ENCODE measurements around the gene URM1. TPM values are rescaled to one million over a fixed set of nuclear protein-coding genes. Genes with fewer than 3 reads are reported as not detected.

URM1 gene
- total RNA-seq, 1 donor from 2014 or later = 10.3 TPM

DNA sequence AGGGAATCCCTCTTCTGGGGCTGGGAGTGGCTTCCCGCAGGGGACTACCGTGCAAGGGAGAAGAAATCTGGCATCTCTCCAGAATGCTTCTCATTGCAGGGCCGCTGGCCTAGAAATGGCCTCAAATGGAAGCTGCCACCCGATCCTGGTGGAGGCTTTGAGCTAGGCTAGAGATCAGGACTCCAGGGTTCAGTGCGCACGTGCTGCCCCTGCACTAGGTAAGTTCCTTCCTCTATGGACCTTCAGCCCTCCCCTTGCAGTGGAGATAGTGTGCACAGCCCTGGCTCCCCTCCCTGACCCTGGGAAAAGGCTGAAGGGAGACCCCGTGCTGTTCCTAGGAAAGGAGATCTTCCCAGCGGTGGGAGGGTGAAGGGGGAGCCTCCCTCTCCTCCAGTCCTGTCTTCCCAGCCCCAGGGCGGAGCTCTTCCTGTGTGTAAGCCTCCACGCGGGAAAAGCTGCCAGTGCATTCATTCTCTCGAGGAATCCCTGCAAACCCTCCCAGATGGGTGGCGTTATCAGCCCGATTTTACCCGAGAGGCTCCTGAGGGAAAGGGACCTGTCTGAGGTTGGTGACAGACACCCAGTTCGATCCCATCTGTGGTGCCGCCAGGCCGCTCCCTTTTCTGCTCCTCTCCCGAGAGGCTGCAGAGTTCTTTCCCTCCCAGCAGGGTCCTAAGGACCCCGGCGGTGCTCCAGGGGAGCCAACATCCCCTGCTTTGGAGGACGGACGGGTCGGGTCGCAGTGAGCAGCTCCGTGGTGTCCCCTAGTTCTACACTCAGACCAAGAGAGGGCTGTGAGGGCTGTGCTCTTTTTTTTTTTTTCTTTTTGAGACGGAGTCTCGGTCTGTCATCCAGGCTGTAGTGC lies 48.1 kb downstream of the URM1 start:
- no peak overlapping the region for H3K27ac Mint-ChIP-seq
- no peaks in the 10 kb centered on the region for H3K36me3 Mint-ChIP-seq
- Histone ChIP-seq H4K20me1 (ENCODE audit: low read depth) (peaks cover 15% of the 10 kb centered on the region), H3K36me3 (no peaks in the 10 kb centered on the region), H3K27me3 (peaks cover 100% of the 10 kb centered on the region), H3K4me3 (no peak overlapping the region), H3F3A (ENCODE audit: low read depth) (peaks cover 6% of the 10 kb centered on the region), H2AFZ (replicated peaks) (no peak overlapping the region), H3K4me1 (no peaks in the 10 kb centered on the region), H3K9ac (no peak overlapping the region), H3K27ac (no peak overlapping the region), H3K4me2 (no peak overlapping the region), H3K9me3 (ENCODE audit: low read depth) (no peaks in the 10 kb centered on the region), H3K79me2 (ENCODE audit: low read depth) (no peaks in the 10 kb centered on the region)
- H3K9me3 Mint-ChIP-seq = no peaks in the 10 kb centered on the region
- peaks cover 31% of the 10 kb centered on the region for H3K27me3 Mint-ChIP-seq (ENCODE audit: insufficient read depth, low read depth)
- H3K4me3 Mint-ChIP-seq = peak overlapping the region; percentile 87
- H3K4me1 Mint-ChIP-seq = peaks cover 32% of the 10 kb centered on the region
- TF ChIP-seq, protein P1, sequence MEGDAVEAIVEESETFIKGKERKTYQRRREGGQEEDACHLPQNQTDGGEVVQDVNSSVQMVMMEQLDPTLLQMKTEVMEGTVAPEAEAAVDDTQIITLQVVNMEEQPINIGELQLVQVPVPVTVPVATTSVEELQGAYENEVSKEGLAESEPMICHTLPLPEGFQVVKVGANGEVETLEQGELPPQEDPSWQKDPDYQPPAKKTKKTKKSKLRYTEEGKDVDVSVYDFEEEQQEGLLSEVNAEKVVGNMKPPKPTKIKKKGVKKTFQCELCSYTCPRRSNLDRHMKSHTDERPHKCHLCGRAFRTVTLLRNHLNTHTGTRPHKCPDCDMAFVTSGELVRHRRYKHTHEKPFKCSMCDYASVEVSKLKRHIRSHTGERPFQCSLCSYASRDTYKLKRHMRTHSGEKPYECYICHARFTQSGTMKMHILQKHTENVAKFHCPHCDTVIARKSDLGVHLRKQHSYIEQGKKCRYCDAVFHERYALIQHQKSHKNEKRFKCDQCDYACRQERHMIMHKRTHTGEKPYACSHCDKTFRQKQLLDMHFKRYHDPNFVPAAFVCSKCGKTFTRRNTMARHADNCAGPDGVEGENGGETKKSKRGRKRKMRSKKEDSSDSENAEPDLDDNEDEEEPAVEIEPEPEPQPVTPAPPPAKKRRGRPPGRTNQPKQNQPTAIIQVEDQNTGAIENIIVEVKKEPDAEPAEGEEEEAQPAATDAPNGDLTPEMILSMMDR (IDR thresholded peaks at IDR 0.05) = no peak
- TF ChIP-seq EZH2phosphoT487 (IDR thresholded peaks at IDR 0.05) (no peak), EZH2 (IDR thresholded peaks at IDR 0.05) (no peak)
- peak; percentile 22 for DNase-seq (ENCODE audit: low spot score)

DNA sequence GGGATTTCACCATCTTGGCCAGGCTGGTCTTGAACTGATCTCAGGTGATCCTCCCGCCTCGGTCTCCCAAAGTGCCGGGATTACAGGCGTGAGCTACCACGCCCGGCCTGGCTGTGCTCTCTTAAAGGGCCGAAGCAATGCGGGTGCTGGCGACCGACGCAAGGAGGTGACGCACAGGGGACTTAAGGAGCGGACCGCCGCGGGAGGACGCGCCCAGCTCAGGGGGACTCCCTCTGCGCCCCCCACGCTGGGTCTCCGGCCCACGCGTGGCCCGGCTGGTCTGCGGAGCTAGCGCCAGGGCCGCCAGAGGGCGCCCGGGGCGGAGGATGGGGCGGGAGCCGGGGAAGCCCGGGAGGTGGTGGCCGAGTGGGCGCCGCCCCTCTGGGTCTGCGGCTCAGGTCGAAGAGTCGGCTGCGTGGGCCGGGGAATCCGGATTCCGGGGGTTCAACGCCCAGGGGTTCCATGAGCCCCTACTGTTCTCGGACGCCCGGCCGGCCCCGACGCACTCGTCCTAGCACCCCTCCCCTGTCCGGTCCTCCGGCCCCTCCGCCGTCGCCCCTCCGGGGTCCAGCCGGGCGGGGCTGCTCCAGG lies 49.0 kb downstream of the URM1 start:
- H3K36me3 Mint-ChIP-seq = no peaks in the 10 kb centered on the region
- Histone ChIP-seq H4K20me1 (ENCODE audit: low read depth) (peaks cover 15% of the 10 kb centered on the region), H2AFZ (replicated peaks) (peak overlapping the region; percentile 100), H3K27me3 (peaks cover 95% of the 10 kb centered on the region), H3K36me3 (no peaks in the 10 kb centered on the region), H3K4me3 (peak overlapping the region; percentile 93), H3F3A (ENCODE audit: low read depth) (peaks cover 6% of the 10 kb centered on the region), H3K27ac (no peak overlapping the region), H3K79me2 (ENCODE audit: low read depth) (no peaks in the 10 kb centered on the region), H3K4me1 (no peaks in the 10 kb centered on the region), H3K9me3 (ENCODE audit: low read depth) (no peaks in the 10 kb centered on the region), H3K9ac (no peak overlapping the region), H3K4me2 (peak overlapping the region; percentile 97)
- peak; percentile 80 for DNase-seq (ENCODE audit: low spot score)
- H3K27ac Mint-ChIP-seq = no peak overlapping the region
- peaks cover 25% of the 10 kb centered on the region for H3K27me3 Mint-ChIP-seq (ENCODE audit: insufficient read depth, low read depth)
- TF ChIP-seq EZH2 (IDR thresholded peaks at IDR 0.05) = peak; percentile 85
- TF ChIP-seq EZH2phosphoT487 (IDR thresholded peaks at IDR 0.05) = peak; percentile 74
- TF ChIP-seq, protein P1 (IDR thresholded peaks at IDR 0.05) = peak; percentile 83
- peak overlapping the region; percentile 87 for H3K4me3 Mint-ChIP-seq
- H3K9me3 Mint-ChIP-seq = no peaks in the 10 kb centered on the region
- peaks cover 27% of the 10 kb centered on the region for H3K4me1 Mint-ChIP-seq

DNA sequence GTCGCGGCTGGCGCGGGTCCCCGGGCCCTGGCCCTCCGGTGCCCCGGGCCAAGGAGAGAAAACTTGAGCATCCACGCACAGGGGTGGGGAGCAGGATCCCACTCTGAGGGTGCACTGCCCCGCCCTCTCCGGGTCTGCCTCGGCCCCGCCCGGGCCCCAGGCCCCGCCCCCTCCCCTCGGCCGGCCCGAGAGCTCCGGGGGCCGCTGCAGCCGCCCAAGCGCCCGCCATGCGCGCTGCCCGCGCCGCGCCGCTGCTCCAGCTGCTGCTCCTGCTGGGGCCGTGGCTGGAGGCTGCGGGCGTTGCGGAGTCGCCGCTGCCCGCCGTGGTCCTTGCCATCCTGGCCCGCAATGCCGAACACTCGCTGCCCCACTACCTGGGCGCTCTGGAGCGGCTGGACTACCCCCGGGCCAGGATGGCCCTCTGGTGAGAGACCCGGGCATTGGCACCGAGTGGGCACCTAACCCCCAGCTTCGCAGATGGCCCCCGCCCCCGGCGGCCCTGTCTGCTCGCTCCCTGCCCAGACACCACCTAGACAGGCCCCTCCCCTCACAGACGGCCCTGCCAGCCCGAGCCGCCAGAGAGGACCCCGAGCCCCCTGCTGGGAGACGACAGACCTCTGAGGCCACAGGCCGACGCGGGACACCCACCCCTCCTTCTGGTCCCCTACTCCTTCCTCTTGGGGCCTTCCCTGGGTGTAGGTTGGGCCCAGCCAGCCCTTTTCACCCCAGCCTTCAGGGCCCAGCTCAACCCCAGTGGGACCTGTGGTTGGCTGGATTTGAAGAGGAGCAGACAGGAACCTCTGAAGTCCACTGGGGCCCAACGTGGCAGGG lies 49.7 kb downstream of the URM1 start, which contains the start of gene CERCAM:
CERCAM (plus strand) TSS at position 207 of the 831 bp plus-strand sequence; CDS start at position 228, 21 bp downstream.
- no peaks in the 10 kb centered on the region for H3K36me3 Mint-ChIP-seq
- H3K4me1 Mint-ChIP-seq = peaks cover 22% of the 10 kb centered on the region
- H3K27ac Mint-ChIP-seq = no peak within 1 kb of the TSS

More for the DNA sequence above, 49.7 kb downstream of the URM1 start, which contains the start of gene CERCAM:
- Mint-ChIP-seq H3K9me3 (no peaks in the 10 kb centered on the region), H3K27me3 (ENCODE audit: insufficient read depth, low read depth) (peaks cover 22% of the 10 kb centered on the region), H3K4me3 (peak within 1 kb of the TSS; percentile 87)
- H3K4me3 ChIP-seq = peak within 1 kb of the TSS; percentile 93
- peak within 1 kb of the TSS; percentile 97 for H3K4me2 ChIP-seq
- peaks cover 88% of the 10 kb centered on the region for H3K27me3 ChIP-seq
- H2AFZ ChIP-seq (replicated peaks) = peak within 1 kb of the TSS; percentile 100
- no peaks in the 10 kb centered on the region for H3K79me2 ChIP-seq (ENCODE audit: low read depth)
- H4K20me1 ChIP-seq (ENCODE audit: low read depth) = peaks cover 15% of the 10 kb centered on the region
- no peaks in the 10 kb centered on the region for H3K9me3 ChIP-seq (ENCODE audit: low read depth)
- peak; percentile 81 for DNase-seq (ENCODE audit: low spot score)
- no peak within 1 kb of the TSS for H3K27ac ChIP-seq
- no peak within 1 kb of the TSS for H3K9ac ChIP-seq
- H3K36me3 ChIP-seq = no peaks in the 10 kb centered on the region
- no peaks in the 10 kb centered on the region for H3K4me1 ChIP-seq
- TF ChIP-seq, protein P1 (IDR thresholded peaks at IDR 0.05) = peak; percentile 6
- TF ChIP-seq EZH2 (IDR thresholded peaks at IDR 0.05) = no peak
- TF ChIP-seq EZH2phosphoT487 (IDR thresholded peaks at IDR 0.05) = no peak
- peaks cover 6% of the 10 kb centered on the region for H3F3A ChIP-seq (ENCODE audit: low read depth)
